ENCODE results near the gene SCN8A. TPM values are rescaled to one million over a fixed set of nuclear protein-coding genes. Genes with fewer than 3 reads are reported as not detected.
A peak's percentile ranks its signal among the peaks of the same experiment; 100 is the strongest.

Gene SCN8A
- total and polyA plus RNA-seq, 3 donors from 2014 or later: 4.8 to 15.3 (median 11.0) TPM

GRCh38 chr12:51822956-51823355 is 231.9 kb downstream of the SCN8A start:
- WGBS, 2 donors: 64 to 80% methylated on average over 4 of the region's 4 CpGs
- no peaks in the 10 kb centered on the region for H3K36me3 ChIP-seq (ENCODE audit: low read depth, missing control alignments)
- H3K9me3 ChIP-seq: no peaks in the 10 kb centered on the region
- H3K27me3 ChIP-seq: no peaks in the 10 kb centered on the region
- DNase-seq: no peak
- TF ChIP-seq POLR2A (IDR thresholded peaks at IDR 0.05) (no peak), CTCF (IDR thresholded peaks at IDR 0.05) (no peak)
- no peak overlapping the region for H3K4me3 ChIP-seq
- intact Hi-C loops (cut with DNase I; ENCODE audit: low total_unique reads): no loop called here
- no peak overlapping the region for H3K27ac ChIP-seq
- H3K4me1 ChIP-seq: peaks cover 18% of the 10 kb centered on the region

DNA sequence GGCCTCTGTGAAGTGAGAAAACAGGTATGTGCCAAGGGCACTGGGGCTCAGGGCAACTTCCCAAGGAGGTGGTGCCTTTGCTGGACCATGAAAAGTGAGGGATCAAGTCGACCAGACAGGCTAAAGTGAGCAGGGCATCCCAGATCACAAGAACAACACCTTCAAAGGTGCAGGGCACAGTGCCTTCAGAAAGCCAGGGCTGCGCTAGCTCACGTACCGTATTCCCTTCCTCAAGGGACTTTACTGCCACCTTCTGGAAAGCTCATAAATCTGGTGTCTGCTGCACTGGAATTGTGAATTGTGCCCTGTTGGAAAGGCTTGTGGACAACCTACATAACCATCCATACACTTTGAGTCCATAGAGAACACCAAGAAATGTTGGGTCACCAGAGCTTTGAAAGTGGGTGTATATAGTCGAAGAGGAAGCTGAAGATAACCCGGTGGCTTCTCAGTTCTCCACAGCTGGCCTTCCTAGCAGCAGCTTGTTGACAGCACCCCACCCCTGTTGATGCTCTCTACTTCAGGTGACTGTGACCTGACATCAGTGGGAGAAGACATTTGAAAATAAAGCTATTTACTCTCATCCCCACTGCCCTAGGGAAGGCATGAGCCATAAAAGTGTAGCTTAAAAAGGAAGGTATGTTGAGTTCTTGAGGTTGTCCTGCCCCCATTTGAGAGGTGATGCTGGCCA is 233.0 kb downstream of the SCN8A start:
- Histone ChIP-seq H3K4me1 (peaks cover 14% of the 10 kb centered on the region), H3K27ac (no peak overlapping the region), H3K36me3 (ENCODE audit: low read depth, missing control alignments) (no peaks in the 10 kb centered on the region), H3K27me3 (no peaks in the 10 kb centered on the region), H3K9me3 (no peaks in the 10 kb centered on the region), H3K4me3 (no peak overlapping the region)
- TF ChIP-seq POLR2A (IDR thresholded peaks at IDR 0.05): no peak
- peak; percentile 19 to 29 (median 26) for TF ChIP-seq CTCF (IDR thresholded peaks at IDR 0.05)
- intact Hi-C loops (cut with DNase I; ENCODE audit: low total_unique reads): no loop called here
- WGBS, 2 donors: 26 to 55% methylated on average over 6 of the region's 6 CpGs
- DNase-seq: peak; percentile 54

GRCh38 chr12:51825216-51825615 is 234.2 kb downstream of the SCN8A start:
- Histone ChIP-seq H3K4me3 (no peak overlapping the region), H3K9me3 (no peaks in the 10 kb centered on the region), H3K27me3 (no peaks in the 10 kb centered on the region), H3K27ac (no peak overlapping the region), H3K36me3 (ENCODE audit: low read depth, missing control alignments) (no peaks in the 10 kb centered on the region), H3K4me1 (peaks cover 4% of the 10 kb centered on the region)
- no peak for TF ChIP-seq CTCF (IDR thresholded peaks at IDR 0.05)
- no peak for TF ChIP-seq POLR2A (IDR thresholded peaks at IDR 0.05)
- intact Hi-C loops (cut with DNase I; ENCODE audit: low total_unique reads): no loop called here
- 83 to 86% methylated on average over 5 of the region's 5 CpGs for WGBS, 2 donors
- no peak for DNase-seq

DNA sequence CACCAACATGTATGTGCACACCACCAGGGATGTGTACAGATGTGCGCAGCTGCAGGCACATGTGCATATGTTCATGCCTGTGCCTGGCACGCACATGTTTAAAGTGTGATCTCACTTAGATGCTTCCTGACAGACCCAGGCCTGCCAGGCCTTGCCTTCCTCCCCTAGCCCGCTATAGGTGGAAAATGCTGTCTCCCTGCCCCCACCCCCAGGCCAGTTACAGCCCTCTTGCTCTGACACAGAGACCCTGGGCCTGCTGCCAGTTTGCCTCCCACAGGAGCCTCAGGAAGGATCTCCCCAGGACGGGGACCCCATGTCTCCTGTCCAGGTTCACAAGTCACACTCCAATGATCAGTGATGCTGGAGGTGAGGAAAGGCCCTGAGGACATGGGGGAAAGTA is 235.8 kb downstream of the SCN8A start:
- Histone ChIP-seq H3K4me3 (no peak overlapping the region), H3K36me3 (ENCODE audit: low read depth, missing control alignments) (no peaks in the 10 kb centered on the region), H3K27me3 (no peaks in the 10 kb centered on the region), H3K4me1 (peaks cover 3% of the 10 kb centered on the region), H3K9me3 (no peaks in the 10 kb centered on the region), H3K27ac (no peak overlapping the region)
- WGBS, 2 donors: 68 to 74% methylated on average over 3 to 4 of the region's 4 CpGs
- intact Hi-C loops (cut with DNase I; ENCODE audit: low total_unique reads): no loop called here
- no peak for DNase-seq
- TF ChIP-seq CTCF (IDR thresholded peaks at IDR 0.05) (no peak), POLR2A (IDR thresholded peaks at IDR 0.05) (no peak)

Measured in testis (tissue), 3 donors.